Psoas muscle (tissue), 8 donors: ENCODE data around the gene HMX1. TPM values are rescaled to one million over a fixed set of nuclear protein-coding genes. Genes with fewer than 3 reads are reported as not detected.
A peak's percentile ranks its signal among the peaks of the same experiment; 100 is the strongest.

Source experiments
- ATAC-seq, 4 donors: fragments of 200-7000 bp; cut with Tn5 transposase; one replicate each; pipeline ENCODE4 v1.9.1; 2020; ENCODE audit warnings: moderate library complexity in 3 of 4, mild to moderate bottlenecking in 2 of 4
- DNase-seq, 2 donors: peaks; one replicate each; pipeline ENCODE4 v3.0.0-alpha.2; 2020
- H3K27ac ChIP-seq: fragments of 200-600 bp; one replicate; pipeline ENCODE4 v1.8.0; 2022
- H3K27me3 ChIP-seq, 3 donors: fragments of 200-600 bp in 1 of 3; one replicate each; pipeline versions ENCODE4 v1.6.1 to v1.8.0; 2013 to 2022; ENCODE audit warnings: low read length in 2 of 3, mild to moderate bottlenecking in 2 of 3, moderate library complexity in 1 of 3; ENCODE audit not compliant: insufficient read depth in 3 of 3
- H3K36me3 ChIP-seq, 2 donors: fragments of 200-600 bp in 1 of 2; one replicate each; pipeline versions ENCODE4 v1.6.1 to v1.8.0; 2013 to 2022; ENCODE audit warnings: low read depth in 1 of 2, mild to moderate bottlenecking in 1 of 2, moderate library complexity in 1 of 2; ENCODE audit not compliant: insufficient read depth in 1 of 2
- H3K4me1 ChIP-seq: fragments of 200-600 bp; one replicate; pipeline ENCODE4 v1.8.0; 2022
- H3K4me3 ChIP-seq: fragments of 200-600 bp; one replicate; pipeline ENCODE4 v1.8.0; 2022; ENCODE audit warnings: mild to moderate bottlenecking
- H3K9me3 ChIP-seq: fragments of 200-600 bp; one replicate; pipeline ENCODE4 v1.8.0; 2022
- WGBS, 3 donors: extraction: QIAGEN DNeasy Blood & Tissue Kit; methylation state at CpG; one replicate each; pipeline versions ENCODE4 v1.1.6 to v1.1.7; 2013; 5-methylcytosine and 5-hydroxymethylcytosine counted together
- intact Hi-C, 2 donors: fragments of 100-400 bp; cut with DNase I; formaldehyde crosslinking; loops; one replicate each; pipeline versions ENCODE4 v1.11.0 to v1.14.2; 2022
- polyA plus RNA-seq, 3 donors: library from polyadenylated mRNA; stranded (reverse); fragments of 200-250 nt; gene quantifications; one replicate each; pipeline ENCODE4 v1.2.3, GENCODE V29; 2013
- total RNA-seq, 4 donors: library from RNA; stranded (reverse); fragmentation: NEBNext Ultra II Directional in 2 of 4; extraction: Animal tissue kit (Norgen Biotek cat#: 25700) in 2 of 4; gene quantifications; one replicate each; pipeline versions ENCODE4 v1.2.1 to v1.2.4, GENCODE V29; 2021 to 2023
- TF ChIP-seq, protein P1 (sequence below): fragments of 200-600 bp; IDR thresholded peaks from one replicate; pipeline ENCODE4 v1.8.0; 2022; ENCODE audit warnings: antibody characterized with exemption
- donor health status: healthy with polysubstance abuse.
- donor health status: DM: no; HTN: no; CAD: no; lungs with moderate emphysema.
- donor health status: Bipolar disorder and iron deficiency.
- donor health status: healthy.
- donor health status: DM: yes; HTN: yes; CAD: no.
- donor health status: DM: no; HTN: no; CAD: no.
- donor health status: DM: no; HTN: no; CAD: no.
- donor health status: DM: yes; HTN: yes; CAD: no.

The HMX1 gene
- total and polyA plus RNA-seq, 7 donors, result not detected

DNA sequence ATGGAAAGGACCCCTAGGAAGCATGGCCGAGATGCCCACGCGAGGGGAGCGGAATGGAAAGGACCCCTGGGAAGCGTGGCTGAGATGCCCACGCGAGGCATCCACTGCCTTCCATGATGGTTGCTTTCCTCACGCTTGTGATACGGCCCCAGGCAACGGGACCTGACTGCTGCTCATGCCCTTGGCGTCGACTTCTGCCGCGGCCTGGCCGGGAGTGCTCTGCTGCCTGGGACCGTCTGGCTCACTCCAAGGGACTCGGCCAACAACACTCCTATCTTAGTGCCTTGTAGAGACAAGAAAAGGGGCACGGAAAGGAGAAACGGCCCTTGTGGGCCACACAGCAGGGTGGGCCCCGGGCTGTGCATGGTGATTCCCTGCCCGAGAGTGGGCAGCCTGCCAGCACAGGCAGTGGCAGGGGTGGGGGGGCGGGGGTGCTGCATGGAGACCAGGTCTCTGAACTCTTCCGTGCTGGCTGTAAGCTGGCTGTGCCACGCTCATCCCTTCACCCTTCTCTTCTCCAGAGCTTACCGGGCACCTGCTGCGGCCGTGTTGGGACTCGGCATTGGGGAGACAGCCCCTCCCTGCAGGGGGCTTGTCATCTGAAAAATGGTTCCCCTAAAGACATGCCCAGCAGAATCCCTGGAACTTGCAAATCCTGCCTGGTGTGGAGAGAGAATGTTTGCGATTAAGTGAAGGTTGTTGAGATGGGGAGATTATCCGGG lies 38.6 kb upstream of the HMX1 start:
- ATAC-seq, result no peak
- Histone ChIP-seq H3K9me3 (no peaks in the 10 kb centered on the region), H3K4me1 (no peaks in the 10 kb centered on the region), H3K27ac (no peak overlapping the region), H3K4me3 (no peak overlapping the region), H3K27me3 (peaks cover 0 to 6% (median 6%) of the 10 kb centered on the region in 3 donors), H3K36me3 (no peaks in the 10 kb centered on the region)
- DNase-seq, result peak in 1 of 2 donors; percentile 22
- intact Hi-C loops, result loop anchor here (10.0 kb wide), 2 partner anchors 305 to 435 kb away; no protein-coding TSS in a partner anchor
- TF ChIP-seq, protein P1, sequence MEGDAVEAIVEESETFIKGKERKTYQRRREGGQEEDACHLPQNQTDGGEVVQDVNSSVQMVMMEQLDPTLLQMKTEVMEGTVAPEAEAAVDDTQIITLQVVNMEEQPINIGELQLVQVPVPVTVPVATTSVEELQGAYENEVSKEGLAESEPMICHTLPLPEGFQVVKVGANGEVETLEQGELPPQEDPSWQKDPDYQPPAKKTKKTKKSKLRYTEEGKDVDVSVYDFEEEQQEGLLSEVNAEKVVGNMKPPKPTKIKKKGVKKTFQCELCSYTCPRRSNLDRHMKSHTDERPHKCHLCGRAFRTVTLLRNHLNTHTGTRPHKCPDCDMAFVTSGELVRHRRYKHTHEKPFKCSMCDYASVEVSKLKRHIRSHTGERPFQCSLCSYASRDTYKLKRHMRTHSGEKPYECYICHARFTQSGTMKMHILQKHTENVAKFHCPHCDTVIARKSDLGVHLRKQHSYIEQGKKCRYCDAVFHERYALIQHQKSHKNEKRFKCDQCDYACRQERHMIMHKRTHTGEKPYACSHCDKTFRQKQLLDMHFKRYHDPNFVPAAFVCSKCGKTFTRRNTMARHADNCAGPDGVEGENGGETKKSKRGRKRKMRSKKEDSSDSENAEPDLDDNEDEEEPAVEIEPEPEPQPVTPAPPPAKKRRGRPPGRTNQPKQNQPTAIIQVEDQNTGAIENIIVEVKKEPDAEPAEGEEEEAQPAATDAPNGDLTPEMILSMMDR, result no peak
- WGBS, 3 donors, result 72 to 76% (median 73%) methylated on average over 29 to 30 of the region's 30 CpGs

DNA sequence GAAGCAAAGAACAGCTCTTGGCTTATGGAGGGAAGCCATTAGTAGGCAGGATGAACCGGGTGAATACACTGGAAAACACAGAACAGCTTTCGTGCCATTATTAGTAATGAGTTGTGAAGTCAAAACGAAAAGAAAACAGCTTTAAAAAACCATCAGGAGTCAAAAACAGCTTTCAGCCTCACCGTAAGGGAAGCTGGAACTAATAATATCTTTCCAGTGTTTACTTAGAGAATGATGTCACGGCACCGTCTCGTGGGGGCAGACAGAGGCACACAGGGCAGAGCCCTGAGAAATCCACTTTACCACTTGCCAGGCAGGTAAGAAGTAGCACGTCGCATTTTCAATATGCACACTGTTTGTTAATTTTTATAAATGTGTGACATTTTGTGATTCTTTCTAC lies 37.9 kb upstream of the HMX1 start:
- Histone ChIP-seq H3K27me3 (peaks cover 0 to 6% (median 6%) of the 10 kb centered on the region in 3 donors), H3K9me3 (no peaks in the 10 kb centered on the region), H3K27ac (no peak overlapping the region), H3K36me3 (no peaks in the 10 kb centered on the region), H3K4me3 (no peak overlapping the region), H3K4me1 (no peaks in the 10 kb centered on the region)
- TF ChIP-seq, protein P1, result no peak
- intact Hi-C loops, result no loop called here
- 34 to 45% (median 41%) methylated on average over 9 of the region's 9 CpGs for WGBS, 3 donors
- ATAC-seq, result no peak
- DNase-seq, result no peak

DNA sequence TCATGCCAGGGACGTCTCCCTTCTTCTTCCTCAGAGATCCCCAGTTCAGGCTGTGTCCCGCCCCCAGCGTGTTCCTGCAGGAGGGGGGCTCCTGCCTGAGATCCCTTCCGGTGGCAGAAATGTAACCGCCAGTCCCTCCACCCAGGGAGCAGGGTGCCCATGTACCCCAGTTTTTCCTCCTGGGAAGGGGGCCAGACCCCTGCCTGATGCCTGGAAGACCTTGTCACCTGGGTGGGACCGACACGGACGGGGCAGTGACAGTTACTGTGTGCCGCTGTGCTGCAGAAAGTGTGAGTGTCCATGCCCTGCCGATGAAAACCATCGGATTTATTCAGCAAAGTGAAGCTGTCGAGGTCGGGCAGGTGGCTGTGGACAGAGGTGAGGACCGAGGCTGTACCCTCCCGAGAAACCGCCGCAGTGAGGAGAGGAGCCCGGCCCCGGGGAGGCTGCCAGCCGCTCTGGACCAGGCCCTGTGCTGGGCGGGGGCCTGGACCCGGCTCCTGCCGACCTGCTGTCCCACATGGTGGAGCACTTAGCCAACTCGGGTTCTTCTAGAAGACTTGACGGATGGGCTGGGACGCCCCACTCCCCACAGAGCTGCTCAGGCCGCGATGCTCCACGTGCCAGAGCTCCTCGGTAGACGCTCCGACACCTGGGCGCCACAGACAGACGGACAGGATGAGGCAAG lies 36.7 kb upstream of the HMX1 start:
- ATAC-seq (no peak), DNase-seq (peak in 1 of 2 donors; percentile 35)
- H3K36me3 ChIP-seq, result no peaks in the 10 kb centered on the region
- TF ChIP-seq, protein P1, result no peak
- intact Hi-C loops, result no loop called here
- no peaks in the 10 kb centered on the region for H3K4me1 ChIP-seq
- WGBS, 3 donors, result 69 to 71% (median 70%) methylated on average over 31 to 34 of the region's 34 CpGs
- no peak overlapping the region for H3K4me3 ChIP-seq
- peaks cover 0 to 6% (median 3%) of the 10 kb centered on the region in 3 donors for H3K27me3 ChIP-seq
- H3K9me3 ChIP-seq, result no peaks in the 10 kb centered on the region
- no peak overlapping the region for H3K27ac ChIP-seq

DNA sequence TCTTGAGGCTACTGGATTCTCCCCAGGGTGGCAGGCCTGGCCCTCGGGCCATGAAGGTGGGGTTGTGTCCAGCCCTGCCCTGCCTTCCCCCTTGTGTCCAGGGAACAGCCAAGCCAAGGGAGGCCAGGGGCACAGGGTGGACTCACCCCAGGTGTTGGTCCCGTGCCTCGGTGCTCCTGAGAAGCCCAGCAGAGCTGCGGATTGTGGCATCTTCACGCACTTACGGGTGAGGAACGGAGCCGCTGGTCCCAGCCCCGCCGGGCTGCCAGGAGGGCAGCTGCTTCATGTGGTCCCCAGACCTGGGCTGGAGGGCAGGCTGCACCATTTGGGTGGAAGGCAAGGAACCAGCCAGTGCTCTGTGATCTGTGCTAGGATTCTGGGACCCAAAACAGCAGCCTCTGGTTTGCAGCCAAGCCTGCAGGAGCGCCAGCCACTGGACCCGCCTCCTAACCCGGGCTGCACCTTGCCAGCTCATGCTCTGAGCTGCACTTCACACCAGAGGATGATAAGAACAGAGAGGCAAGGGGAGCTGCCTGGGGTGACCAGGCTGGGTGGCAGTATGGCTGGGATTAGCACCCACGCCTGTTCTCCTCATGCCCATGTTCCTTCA lies 36.1 kb upstream of the HMX1 start:
- TF ChIP-seq, protein P1, result no peak
- H3K4me1 ChIP-seq, result no peaks in the 10 kb centered on the region
- H3K27me3 ChIP-seq, result peaks cover 0 to 6% (median 3%) of the 10 kb centered on the region in 3 donors
- no peaks in the 10 kb centered on the region for H3K9me3 ChIP-seq
- H3K4me3 ChIP-seq, result no peak overlapping the region
- DNase-seq, result peak in 1 of 2 donors; percentile 37
- ATAC-seq, result no peak
- intact Hi-C loops, result no loop called here
- no peaks in the 10 kb centered on the region for H3K36me3 ChIP-seq
- no peak overlapping the region for H3K27ac ChIP-seq
- WGBS, 3 donors, result 69 to 76% (median 74%) methylated on average over 12 to 14 of the region's 14 CpGs
